Lung (tissue), 12 donors: ENCODE data around the gene AK3. TPM values are rescaled to one million over a fixed set of nuclear protein-coding genes. Genes with fewer than 3 reads are reported as not detected.

ENCODE experiments used
- ATAC-seq: fragments of 200-7000 bp; cut with Tn5 transposase; one replicate; pipeline ENCODE4 v1.9.1; 2020; ENCODE audit warnings: moderate number of reproducible peaks; ENCODE audit not compliant: insufficient read depth, low FRiP score
- DNase-seq, 3 donors: peaks; one replicate each; pipeline ENCODE4 v3.0.0-alpha.2; 2013 to 2017
- H3K27ac ChIP-seq, 2 donors: one replicate each; pipeline ENCODE4 v1.5.1; 2013; ENCODE audit warnings: mild to moderate bottlenecking in 2 of 2, moderate library complexity in 2 of 2, control low read depth in 1 of 2, inconsistent platforms in 1 of 2, low read depth in 1 of 2, low read length in 1 of 2
- H3K27me3 ChIP-seq, 3 donors: one replicate each; pipeline ENCODE4 v1.5.1; 2013; ENCODE audit warnings: low read length in 2 of 3; ENCODE audit not compliant: control insufficient read depth in 3 of 3, insufficient read depth in 3 of 3
- H3K36me3 ChIP-seq, 4 donors: one replicate each; pipeline ENCODE4 v1.5.1; 2013; ENCODE audit warnings: low read length in 4 of 4, mild to moderate bottlenecking in 1 of 4, moderate library complexity in 1 of 4; ENCODE audit not compliant: control insufficient read depth in 4 of 4, insufficient read depth in 4 of 4
- H3K4me1 ChIP-seq, 5 donors: one replicate each; pipeline ENCODE4 v1.5.1; 2013; ENCODE audit warnings: low read length in 5 of 5, mild to moderate bottlenecking in 2 of 5, moderate library complexity in 1 of 5; ENCODE audit not compliant: control insufficient read depth in 5 of 5, insufficient read depth in 5 of 5
- H3K4me3 ChIP-seq: one replicate; pipeline ENCODE4 v1.5.1; 2013; ENCODE audit warnings: mild to moderate bottlenecking, control low read depth, moderate library complexity
- H3K9ac ChIP-seq, 2 donors: one replicate each; pipeline ENCODE4 v1.5.1; 2013; ENCODE audit warnings: low read length in 2 of 2, control low read depth in 1 of 2; ENCODE audit not compliant: insufficient read depth in 1 of 2
- H3K9me3 ChIP-seq, 4 donors: one replicate each; pipeline ENCODE4 v1.5.1; 2013; ENCODE audit warnings: low read length in 3 of 4, mild to moderate bottlenecking in 1 of 4, moderate library complexity in 1 of 4; ENCODE audit not compliant: control insufficient read depth in 4 of 4, insufficient read depth in 3 of 4
- CTCF ChIP-seq: IDR thresholded peaks from 2 replicates; pipeline ENCODE4 v1.5.1; 2012; ENCODE audit warnings: mild to moderate bottlenecking; ENCODE audit errors: control extremely low read depth, extremely low read depth
- WGBS, 2 donors: extraction: QIAGEN DNeasy Blood & Tissue Kit; methylation state at CpG; one replicate each; pipeline ENCODE4 v1.1.7; 2013; 5-methylcytosine and 5-hydroxymethylcytosine counted together
- polyA plus RNA-seq, 2 donors: library from polyadenylated mRNA; stranded (reverse); fragments of 200-250 nt; gene quantifications; one replicate each; pipeline ENCODE4 v1.2.1, GENCODE V29; 2013
- total RNA-seq, 2 donors: library from RNA; depleted of rRNA in 1 of 2; stranded (reverse); fragments of >200 nt in 1 of 2; gene quantifications; one replicate each; pipeline ENCODE4 v1.2.1, GENCODE V29; 2014 to 2021
- donor health status: control.
- donor health status: control.
- donor health status: Bipolar disorder and iron deficiency.
- donor health status: healthy.
- donor health status: DM: yes; HTN: yes; CAD: no.

Gene AK3
- total and polyA plus RNA-seq, 4 donors, result 22.4 to 62.7 (median 31.8) TPM

- no peak for TF ChIP-seq CTCF
- H3K4me3 ChIP-seq, result no peak overlapping the region
- ATAC-seq (no peak), DNase-seq (no peak)
- peaks cover 3 to 10% (median 8%) of the 10 kb centered on the region in 5 donors for H3K4me1 ChIP-seq
- no peaks in the 10 kb centered on the region for H3K36me3 ChIP-seq
- H3K27me3 ChIP-seq, result no peaks in the 10 kb centered on the region
- H3K27ac ChIP-seq, result peak overlapping the region in 1 of 2 donors; percentile 95
- 61 to 65% methylated on average over 3 of the region's 3 CpGs for WGBS, 2 donors
- H3K9me3 ChIP-seq, result no peaks in the 10 kb centered on the region
- no peak overlapping the region for H3K9ac ChIP-seq
Observed at GRCh38 chr9:4742246-4742645, 1.2 kb upstream of the AK3 start.

DNA sequence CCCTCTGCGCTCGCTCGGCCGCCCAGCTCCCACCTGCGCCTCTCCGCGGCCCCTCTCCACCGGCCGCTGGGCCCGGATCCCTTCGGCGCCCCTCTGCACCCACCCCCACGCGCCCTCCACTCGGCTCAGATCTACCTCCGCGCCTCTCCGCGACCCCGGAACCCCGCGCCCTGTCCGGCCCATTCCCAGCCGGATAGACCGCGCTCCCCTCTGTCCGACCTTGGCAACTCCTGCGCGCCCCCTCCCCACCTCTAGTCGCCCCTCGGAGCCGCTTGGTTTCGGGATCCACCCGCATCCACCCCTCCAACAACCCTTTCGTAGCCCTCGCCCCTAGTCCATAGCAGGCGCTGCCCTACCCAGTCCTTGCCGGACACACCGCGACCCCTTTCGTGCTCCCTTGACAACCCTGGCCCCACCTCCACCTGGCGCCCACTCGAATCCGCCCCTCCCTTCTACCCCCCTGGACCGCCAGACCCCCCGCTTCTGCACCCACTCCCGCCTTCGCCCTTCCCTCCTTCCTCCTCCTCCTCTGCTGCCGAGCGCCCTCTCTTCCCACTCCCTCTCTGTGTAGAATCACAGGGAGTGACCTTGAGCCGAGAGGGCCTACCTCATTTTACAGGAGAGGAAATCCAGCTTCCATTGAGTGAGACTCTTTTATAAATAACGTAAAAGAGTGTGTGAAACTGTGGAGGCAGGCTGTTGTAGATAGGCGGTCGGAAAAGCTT is 525 bp upstream of the AK3 start:
- peak overlapping the region; percentile 95 to 96 for H3K27ac ChIP-seq
- peak; percentile 25 for ATAC-seq
- peaks cover 3 to 10% (median 8%) of the 10 kb centered on the region in 5 donors for H3K4me1 ChIP-seq
- TF ChIP-seq CTCF, result no peak
- H3K36me3 ChIP-seq, result no peaks in the 10 kb centered on the region
- WGBS, 2 donors, result 2 to 4% methylated on average over 33 to 54 of the region's 54 CpGs
- H3K9me3 ChIP-seq, result no peaks in the 10 kb centered on the region
- H3K27me3 ChIP-seq, result no peaks in the 10 kb centered on the region
- peak overlapping the region in 1 of 2 donors; percentile 46 for H3K9ac ChIP-seq
- peak; percentile 30 to 55 (median 37) for DNase-seq
- H3K4me3 ChIP-seq, result peak overlapping the region; percentile 94

DNA sequence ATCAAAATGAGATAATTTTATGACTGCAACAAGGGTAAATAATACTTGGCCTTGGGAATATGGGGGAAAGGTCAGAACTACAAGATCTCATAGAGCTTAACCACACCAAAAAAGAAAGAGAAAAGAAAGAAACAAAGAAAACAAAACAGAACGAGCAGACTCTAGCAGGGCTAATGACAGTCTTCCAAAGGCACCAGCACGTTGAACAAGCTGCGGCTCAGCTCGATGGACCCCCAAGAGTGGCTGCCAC is 689 bp downstream of the AK3 start:
- DNase-seq (peak in 1 of 3 donors; percentile 74), ATAC-seq (no peak)
- Histone ChIP-seq H3K27me3 (no peaks in the 10 kb centered on the region), H3K4me1 (peaks cover 3 to 10% (median 8%) of the 10 kb centered on the region in 5 donors), H3K9me3 (no peaks in the 10 kb centered on the region), H3K9ac (peak overlapping the region; percentile 72 to 77), H3K27ac (peak overlapping the region; percentile 95 to 96), H3K4me3 (peak overlapping the region; percentile 94), H3K36me3 (no peaks in the 10 kb centered on the region)
- 0 to 2% methylated on average over 4 of the region's 4 CpGs for WGBS, 2 donors
- no peak for TF ChIP-seq CTCF
